T-helper 2 cell treated with Interferon-gamma antibody and Interleukin-4, amounts not matched to agents 5 μg/mL and 100 μg/mL, for 36 hours (primary cell): ENCODE data around the gene SERPINB6.
"Not testable (repeated sequence)": the region's sequence is repeated elsewhere in the genome, so short reads cannot be mapped to it uniquely, and the experiment has no call there.

Experiments used
- DNase-seq: peaks from one replicate; pipeline ENCODE4 v3.0.0; 2021; ENCODE audit warnings: low spot score
- H3K27ac Mint-ChIP-seq: one replicate; pipeline ENCODE4 v1.8.0; 2021; ENCODE audit warnings: mild to moderate bottlenecking, mixed read lengths
- H3K27me3 Mint-ChIP-seq: one replicate; pipeline ENCODE4 v1.8.0; 2021; ENCODE audit warnings: low read depth, mixed read lengths
- H3K36me3 Mint-ChIP-seq: one replicate; pipeline ENCODE4 v1.8.0; 2021; ENCODE audit warnings: low read depth, mixed read lengths
- H3K4me1 Mint-ChIP-seq: one replicate; pipeline ENCODE4 v1.8.0; 2021; ENCODE audit warnings: low read depth, mixed read lengths
- H3K4me3 Mint-ChIP-seq: one replicate; pipeline ENCODE4 v1.8.0; 2022; ENCODE audit warnings: mild to moderate bottlenecking, moderate library complexity, mixed read lengths
- H3K9me3 Mint-ChIP-seq: one replicate; pipeline ENCODE4 v1.8.0; 2021; ENCODE audit warnings: mixed read lengths

Gene SERPINB6

GRCh38 chr6:2939315-2940009, 31.9 kb downstream of the SERPINB6 start:
- Mint-ChIP-seq H3K27me3 (no peaks in the 10 kb centered on the region), H3K4me3 (no peak overlapping the region), H3K9me3 (peaks cover 44% of the 10 kb centered on the region), H3K4me1 (peaks cover 54% of the 10 kb centered on the region), H3K36me3 (peaks cover 40% of the 10 kb centered on the region), H3K27ac (peak overlapping the region; percentile 93)
- no peak for DNase-seq

DNA sequence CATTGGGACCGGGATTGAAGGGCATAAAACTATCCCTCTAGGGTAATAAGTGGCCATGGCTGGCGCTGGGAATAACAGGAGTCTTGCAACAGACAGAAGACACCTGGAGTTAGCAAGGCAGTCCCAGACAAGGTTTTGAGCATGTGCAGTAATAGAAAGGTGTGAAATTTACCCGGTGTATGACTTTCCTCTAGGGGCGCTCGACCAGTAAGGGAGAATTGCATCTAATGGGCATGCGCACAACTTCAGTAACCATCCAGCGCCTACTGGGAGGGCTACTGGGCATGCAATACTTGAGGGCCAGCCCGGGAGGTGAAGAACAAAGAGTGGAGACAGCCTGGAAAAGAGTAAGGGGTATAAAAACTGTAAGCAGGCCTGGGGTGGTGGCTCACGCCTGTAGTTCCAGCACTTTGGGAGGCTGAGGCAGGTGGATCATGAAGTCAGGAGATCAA, 32.7 kb downstream of the SERPINB6 start:
- Mint-ChIP-seq H3K36me3 (peaks cover 40% of the 10 kb centered on the region), H3K27ac (peak overlapping the region; percentile 52), H3K27me3 (no peaks in the 10 kb centered on the region), H3K9me3 (peaks cover 44% of the 10 kb centered on the region), H3K4me3 (peak overlapping the region; percentile 7), H3K4me1 (peaks cover 51% of the 10 kb centered on the region)
- DNase-seq = no peak

DNA sequence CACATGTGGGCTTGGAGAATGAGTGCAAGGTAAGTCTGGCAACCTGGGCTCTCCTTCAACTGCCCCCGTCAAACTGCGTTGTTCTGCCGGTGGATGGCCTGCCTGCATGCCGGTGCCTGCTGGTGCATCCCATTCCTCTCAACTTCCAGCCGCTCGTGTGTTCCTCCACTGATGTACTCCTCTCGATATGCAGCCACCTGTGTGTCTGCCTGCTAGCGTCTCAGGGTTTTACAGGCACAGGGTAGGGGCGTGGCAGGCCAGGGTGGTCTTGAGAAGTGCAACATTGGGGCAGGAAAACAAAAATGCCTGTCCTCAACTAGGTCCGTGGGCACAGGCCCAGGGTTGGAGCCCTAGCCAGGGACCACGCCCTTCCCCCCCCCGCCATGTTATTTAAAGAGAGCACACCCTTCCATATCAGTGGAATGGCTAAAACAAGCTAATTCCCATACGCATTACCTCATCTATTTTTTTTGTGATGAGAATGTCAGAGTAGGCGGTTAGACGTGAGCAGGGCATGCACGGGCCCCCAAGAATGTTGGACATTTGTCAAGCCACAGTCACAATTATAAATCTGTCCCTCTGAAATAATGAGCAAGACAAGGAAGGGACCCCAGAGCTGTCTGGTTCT, 33.2 kb downstream of the SERPINB6 start:
- H3K4me1 Mint-ChIP-seq = peaks cover 47% of the 10 kb centered on the region
- H3K36me3 Mint-ChIP-seq = peaks cover 39% of the 10 kb centered on the region
- peak overlapping the region; percentile 7 for H3K4me3 Mint-ChIP-seq
- DNase-seq = no peak
- peaks cover 43% of the 10 kb centered on the region for H3K9me3 Mint-ChIP-seq
- H3K27me3 Mint-ChIP-seq = no peaks in the 10 kb centered on the region
- peak overlapping the region; percentile 95 for H3K27ac Mint-ChIP-seq

DNA sequence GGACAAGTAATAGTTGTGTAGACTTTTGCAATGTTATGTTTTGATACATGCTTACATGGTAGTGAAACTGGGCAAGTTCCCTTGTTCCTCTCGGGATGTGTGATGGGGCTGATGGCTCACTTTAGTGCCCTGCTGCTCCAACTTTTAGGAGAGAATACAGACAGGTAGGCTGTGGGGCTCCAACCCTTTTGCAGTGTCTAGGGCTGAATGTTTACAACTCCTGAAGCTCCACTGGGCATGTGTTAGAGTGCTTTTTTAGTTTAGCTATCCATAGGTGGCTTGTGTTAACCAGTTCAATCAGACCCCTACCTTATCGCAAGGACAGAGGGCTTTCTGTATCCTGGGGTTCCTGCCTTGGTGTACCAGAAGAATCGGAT, 33.8 kb downstream of the SERPINB6 start:
- Mint-ChIP-seq H3K27me3 (no peaks in the 10 kb centered on the region), H3K36me3 (peaks cover 34% of the 10 kb centered on the region), H3K27ac (peak overlapping the region; percentile 95), H3K4me3 (peak overlapping the region; percentile 26), H3K9me3 (peaks cover 38% of the 10 kb centered on the region), H3K4me1 (peaks cover 42% of the 10 kb centered on the region)
- DNase-seq = no peak

- Mint-ChIP-seq H3K9me3 (peaks cover 37% of the 10 kb centered on the region), H3K4me1 (peaks cover 42% of the 10 kb centered on the region), H3K4me3 (peak overlapping the region; percentile 15), H3K27ac (no peak overlapping the region), H3K36me3 (peaks cover 29% of the 10 kb centered on the region), H3K27me3 (no peaks in the 10 kb centered on the region)
- DNase-seq = no peak
Observed at GRCh38 chr6:2935566-2936291, 35.6 kb downstream of the SERPINB6 start.

DNA sequence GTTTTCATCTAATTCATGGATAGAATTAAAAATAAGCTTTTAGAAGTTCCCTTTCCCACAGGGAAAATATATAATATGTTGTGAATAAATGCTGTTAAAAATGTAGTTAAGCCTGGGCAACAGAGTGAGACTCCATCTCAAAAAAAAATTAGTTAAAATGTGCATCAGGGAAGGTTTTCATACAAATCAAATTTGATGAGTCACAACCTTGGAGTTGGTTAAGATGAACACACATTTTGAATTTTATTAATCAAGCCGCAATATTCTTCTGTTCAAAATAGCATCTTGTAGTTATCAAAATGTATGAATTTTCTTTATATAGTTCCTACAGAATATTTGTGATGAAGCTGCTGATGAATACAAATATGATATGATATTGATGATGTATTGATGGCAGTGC, 37.3 kb downstream of the SERPINB6 start:
- no peak for DNase-seq
- Mint-ChIP-seq H3K36me3 (peaks cover 22% of the 10 kb centered on the region), H3K27me3 (no peaks in the 10 kb centered on the region), H3K9me3 (peaks cover 34% of the 10 kb centered on the region), H3K27ac (no peak overlapping the region), H3K4me1 (peaks cover 35% of the 10 kb centered on the region), H3K4me3 (no peak overlapping the region)

- H3K27me3 Mint-ChIP-seq, DNase-seq, H3K27ac Mint-ChIP-seq, H3K4me3 Mint-ChIP-seq: not testable (repeated sequence)
- Mint-ChIP-seq H3K36me3 (peaks cover 13% of the 10 kb centered on the region), H3K9me3 (peaks cover 25% of the 10 kb centered on the region), H3K4me1 (peaks cover 26% of the 10 kb centered on the region)
Observed at GRCh38 chr6:2932911-2933310, 38.5 kb downstream of the SERPINB6 start.

GRCh38 chr6:2931970-2932748, 39.2 kb downstream of the SERPINB6 start:
- DNase-seq = peak; percentile 80
- Mint-ChIP-seq H3K4me3 (peak overlapping the region; percentile 39), H3K27me3 (no peaks in the 10 kb centered on the region), H3K4me1 (peaks cover 21% of the 10 kb centered on the region), H3K9me3 (peaks cover 17% of the 10 kb centered on the region), H3K27ac (peak overlapping the region; percentile 73), H3K36me3 (peaks cover 12% of the 10 kb centered on the region)

DNA sequence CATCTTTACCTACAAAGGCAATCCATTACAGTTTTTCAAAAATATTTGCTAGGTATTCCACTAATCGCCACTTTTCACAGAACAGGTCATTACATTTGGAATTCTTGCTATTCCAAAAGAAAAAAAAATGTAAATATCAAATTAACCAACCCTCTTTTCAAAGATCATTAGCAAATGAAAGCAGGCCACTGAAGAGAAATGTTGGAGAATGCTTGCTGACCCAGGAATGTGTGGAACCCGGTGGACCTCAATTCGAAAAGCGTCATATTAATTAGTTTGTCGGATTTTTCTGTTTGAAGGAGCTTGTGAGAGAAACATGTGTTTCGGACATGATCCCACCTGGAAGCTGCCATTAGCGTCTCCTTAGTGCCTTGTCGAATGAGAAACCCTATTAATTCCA, 40.3 kb downstream of the SERPINB6 start:
- peaks cover 6% of the 10 kb centered on the region for H3K9me3 Mint-ChIP-seq
- H3K27ac Mint-ChIP-seq = no peak overlapping the region
- DNase-seq = no peak
- H3K4me1 Mint-ChIP-seq = peaks cover 11% of the 10 kb centered on the region
- no peaks in the 10 kb centered on the region for H3K27me3 Mint-ChIP-seq
- no peak overlapping the region for H3K4me3 Mint-ChIP-seq
- H3K36me3 Mint-ChIP-seq = peaks cover 2% of the 10 kb centered on the region

DNA sequence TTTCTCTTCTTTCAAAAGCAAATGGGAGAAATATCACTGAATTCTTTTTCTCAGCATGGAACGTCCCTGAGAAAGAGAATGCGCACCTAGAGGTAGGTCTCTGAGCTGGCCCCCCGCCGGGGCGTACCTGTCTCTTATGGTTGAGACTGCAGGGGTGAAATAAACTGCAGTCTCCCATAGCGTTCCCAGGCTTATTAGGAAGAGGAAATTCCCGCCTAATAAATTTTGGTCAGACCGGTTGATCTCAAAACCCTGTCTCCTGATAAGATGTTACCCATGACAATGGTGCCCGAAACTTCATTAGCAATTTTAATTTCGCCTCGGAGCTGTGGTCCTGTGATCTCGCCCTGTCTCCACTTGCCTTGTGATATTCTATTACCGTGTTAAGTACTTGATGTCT, 43.4 kb downstream of the SERPINB6 start:
- not testable (repeated sequence) for H3K4me3 Mint-ChIP-seq, H3K27ac Mint-ChIP-seq, H3K9me3 Mint-ChIP-seq, H3K36me3 Mint-ChIP-seq, H3K27me3 Mint-ChIP-seq, DNase-seq
- peaks cover 12% of the 10 kb centered on the region for H3K4me1 Mint-ChIP-seq

GRCh38 chr6:2925842-2926747, 45.3 kb downstream of the SERPINB6 start:
- H3K9me3 Mint-ChIP-seq = not testable (repeated sequence)

GRCh38 chr6:2921520-2922115, 49.7 kb downstream of the SERPINB6 start:
- Mint-ChIP-seq H3K4me3 (no peak overlapping the region), H3K27me3 (peaks cover 3% of the 10 kb centered on the region), H3K27ac (no peak overlapping the region), H3K36me3 (peaks cover 4% of the 10 kb centered on the region), H3K4me1 (peaks cover 14% of the 10 kb centered on the region), H3K9me3 (peaks cover 4% of the 10 kb centered on the region)
- DNase-seq = no peak

More at GRCh38 chr6:2925842-2926747, 45.3 kb downstream of the SERPINB6 start:
- not testable (repeated sequence) for H3K27me3 Mint-ChIP-seq, H3K36me3 Mint-ChIP-seq, H3K27ac Mint-ChIP-seq, H3K4me1 Mint-ChIP-seq, H3K4me3 Mint-ChIP-seq, DNase-seq
